Left kidney (tissue), 2 donors: ENCODE data around the gene DBN1. TPM values are rescaled to one million over a fixed set of nuclear protein-coding genes. Genes with fewer than 3 reads are reported as not detected.

Experiments used
- DNase-seq: peaks from one replicate; pipeline ENCODE4 v3.0.0-alpha.2; 2013
- polyA plus RNA-seq: library from polyadenylated mRNA; unstranded; fragments of 120-200 nt; gene quantifications from one replicate; pipeline ENCODE4 v1.2.1, GENCODE V29; 2013; ENCODE audit not compliant: insufficient read length

DBN1 gene
- polyA plus RNA-seq, 1 donor = 175 TPM

- DNase-seq = no peak
These were observed 29.1 kb downstream of the DBN1 start for GRCh38 chr5:177444106-177445051.

- DNase-seq = no peak
These were observed 30.1 kb downstream of the DBN1 start for GRCh38 chr5:177443144-177443983.

- DNase-seq = no peak
These were observed 31.2 kb downstream of the DBN1 start for GRCh38 chr5:177442066-177442826.

- no peak for DNase-seq
These were observed 32.2 kb downstream of the DBN1 start for GRCh38 chr5:177440990-177441780.

- no peak for DNase-seq
These were observed 33.0 kb downstream of the DBN1 start for GRCh38 chr5:177440211-177440989.

- no peak for DNase-seq
These were observed 33.8 kb downstream of the DBN1 start for GRCh38 chr5:177439518-177440053.

- DNase-seq = no peak
These were observed 35.0 kb downstream of the DBN1 start for GRCh38 chr5:177438468-177438867.

GRCh38 chr5:177437623-177438022, 35.8 kb downstream of the DBN1 start:
- DNase-seq = no peak

- no peak for DNase-seq
These were observed 37.4 kb downstream of the DBN1 start for GRCh38 chr5:177435847-177436536.

- DNase-seq = no peak
These were observed 38.3 kb downstream of the DBN1 start for GRCh38 chr5:177434942-177435738.

GRCh38 chr5:177434437-177434836, 39.0 kb downstream of the DBN1 start:
- no peak for DNase-seq

- DNase-seq = no peak
These were observed 39.7 kb downstream of the DBN1 start for GRCh38 chr5:177433658-177434217.

- DNase-seq = no peak
These were observed 40.4 kb downstream of the DBN1 start for GRCh38 chr5:177432839-177433657.

GRCh38 chr5:177432143-177432838, 41.1 kb downstream of the DBN1 start:
- no peak for DNase-seq

- DNase-seq = no peak
These were observed 41.9 kb downstream of the DBN1 start for GRCh38 chr5:177431317-177432142.

GRCh38 chr5:177430972-177431316, 42.5 kb downstream of the DBN1 start:
- no peak for DNase-seq
